HEK293T (cell line): ENCODE results near the gene ZPR1.

Experiments used
- ARNT ChIP-seq: fragments of 450-650 bp; IDR thresholded peaks from 2 replicates; pipeline ENCODE4 v1.6.1; 2017; ENCODE audit warnings: mild to moderate bottlenecking
- BHLHE40 ChIP-seq: fragments of 450-650 bp; IDR thresholded peaks from 2 replicates; pipeline ENCODE4 v1.6.1; 2016; ENCODE audit warnings: mild to moderate bottlenecking, moderate library complexity, borderline replicate concordance
- CTBP1 ChIP-seq: fragments of 450-650 bp; IDR thresholded peaks from 2 replicates; pipeline ENCODE4 v1.6.1; 2016; ENCODE audit warnings: borderline replicate concordance
- ELF4 ChIP-seq: fragments of 450-650 bp; IDR thresholded peaks from 2 replicates; pipeline ENCODE4 v1.6.1; 2017; ENCODE audit warnings: antibody characterized with exemption
- FOXK2 ChIP-seq: fragments of 450-650 bp; IDR thresholded peaks from 2 replicates; pipeline ENCODE4 v1.6.1; 2016; ENCODE audit warnings: mild to moderate bottlenecking
- FOXM1 ChIP-seq: fragments of 450-650 bp; IDR thresholded peaks from 2 replicates; pipeline ENCODE4 v1.6.1; 2017; ENCODE audit warnings: mild to moderate bottlenecking, borderline replicate concordance
- HDGF ChIP-seq: fragments of 450-650 bp; IDR thresholded peaks from 2 replicates; pipeline ENCODE4 v1.6.1; 2017; ENCODE audit warnings: antibody characterized with exemption, borderline replicate concordance
- L3MBTL2 ChIP-seq: fragments of 450-650 bp; conservative IDR thresholded peaks from 2 replicates; pipeline ENCODE4 v1.6.1; 2016; ENCODE audit warnings: mild to moderate bottlenecking
- LEF1 ChIP-seq: fragments of 450-650 bp; IDR thresholded peaks from 2 replicates; pipeline ENCODE4 v1.6.1; 2017; ENCODE audit warnings: mild to moderate bottlenecking, borderline replicate concordance
- NFRKB ChIP-seq: fragments of 450-650 bp; IDR thresholded peaks from 2 replicates; pipeline ENCODE4 v1.6.1; 2016; ENCODE audit warnings: mild to moderate bottlenecking, moderate library complexity
- SP1 ChIP-seq: fragments of 450-650 bp; IDR thresholded peaks from 2 replicates; pipeline ENCODE4 v1.6.1; 2017
- SUZ12 ChIP-seq: fragments of 450-650 bp; IDR thresholded peaks from 2 replicates; pipeline ENCODE4 v1.6.1; 2016; ENCODE audit warnings: mild to moderate bottlenecking
- ZNF384 ChIP-seq: fragments of 450-650 bp; IDR thresholded peaks from 2 replicates; pipeline ENCODE4 v1.6.1; 2016

GRCh38 chr11:116729501-116730240 lies 58.2 kb downstream of the ZPR1 start:
- TF ChIP-seq ELF4 (no peak), LEF1 (no peak), SP1 (no peak), FOXM1 (no peak), ARNT (no peak), NFRKB (no peak), L3MBTL2 (no peak), HDGF (no peak), FOXK2 (no peak), ZNF384 (no peak), BHLHE40 (no peak), SUZ12 (no peak), CTBP1 (no peak)
